GM19240 (cell line): ENCODE measurements around the gene ZNF541.
A peak's percentile ranks its signal among the peaks of the same experiment; 100 is the strongest.

Experiments used
- DNase-seq: peaks from one replicate; pipeline ENCODE4 v3.0.0; 2011; ENCODE audit warnings: low spot score; ENCODE audit not compliant: insufficient read length

The ZNF541 gene, protein sequence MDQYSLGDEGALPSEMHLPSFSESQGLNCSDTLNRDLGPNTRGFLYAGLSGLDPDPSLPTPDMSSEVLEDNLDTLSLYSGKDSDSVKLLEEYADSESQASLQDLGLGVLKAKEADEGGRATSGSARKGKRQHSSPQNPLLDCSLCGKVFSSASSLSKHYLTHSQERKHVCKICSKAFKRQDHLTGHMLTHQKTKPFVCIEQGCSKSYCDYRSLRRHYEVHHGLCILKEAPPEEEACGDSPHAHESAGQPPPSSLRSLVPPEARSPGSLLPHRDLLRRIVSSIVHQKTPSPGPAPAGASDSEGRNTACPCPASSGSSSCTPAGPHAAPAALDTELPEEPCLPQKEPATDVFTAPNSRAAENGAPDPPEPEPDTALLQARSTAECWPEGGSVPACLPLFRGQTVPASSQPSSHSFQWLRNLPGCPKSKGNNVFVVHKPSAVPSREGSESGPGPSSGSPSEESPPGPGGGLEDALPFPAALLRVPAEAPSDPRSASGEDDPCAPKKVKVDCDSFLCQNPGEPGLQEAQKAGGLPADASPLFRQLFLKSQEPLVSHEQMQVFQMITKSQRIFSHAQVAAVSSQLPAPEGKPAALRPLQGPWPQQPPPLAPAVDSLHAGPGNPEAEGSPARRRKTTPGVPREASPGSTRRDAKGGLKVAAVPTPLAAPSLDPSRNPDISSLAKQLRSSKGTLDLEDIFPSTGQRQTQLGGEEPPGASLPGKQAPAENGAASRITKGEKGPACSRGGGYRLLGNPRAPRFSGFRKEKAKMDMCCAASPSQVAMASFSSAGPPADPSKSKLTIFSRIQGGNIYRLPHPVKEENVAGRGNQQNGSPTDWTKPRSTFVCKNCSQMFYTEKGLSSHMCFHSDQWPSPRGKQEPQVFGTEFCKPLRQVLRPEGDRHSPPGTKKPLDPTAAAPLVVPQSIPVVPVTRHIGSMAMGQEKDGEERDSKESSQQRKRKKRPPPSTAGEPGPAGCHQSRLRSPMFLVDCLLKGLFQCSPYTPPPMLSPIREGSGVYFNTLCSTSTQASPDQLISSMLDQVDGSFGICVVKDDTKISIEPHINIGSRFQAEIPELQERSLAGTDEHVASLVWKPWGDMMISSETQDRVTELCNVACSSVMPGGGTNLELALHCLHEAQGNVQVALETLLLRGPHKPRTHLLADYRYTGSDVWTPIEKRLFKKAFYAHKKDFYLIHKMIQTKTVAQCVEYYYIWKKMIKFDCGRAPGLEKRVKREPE (N-terminal part only)

DNA sequence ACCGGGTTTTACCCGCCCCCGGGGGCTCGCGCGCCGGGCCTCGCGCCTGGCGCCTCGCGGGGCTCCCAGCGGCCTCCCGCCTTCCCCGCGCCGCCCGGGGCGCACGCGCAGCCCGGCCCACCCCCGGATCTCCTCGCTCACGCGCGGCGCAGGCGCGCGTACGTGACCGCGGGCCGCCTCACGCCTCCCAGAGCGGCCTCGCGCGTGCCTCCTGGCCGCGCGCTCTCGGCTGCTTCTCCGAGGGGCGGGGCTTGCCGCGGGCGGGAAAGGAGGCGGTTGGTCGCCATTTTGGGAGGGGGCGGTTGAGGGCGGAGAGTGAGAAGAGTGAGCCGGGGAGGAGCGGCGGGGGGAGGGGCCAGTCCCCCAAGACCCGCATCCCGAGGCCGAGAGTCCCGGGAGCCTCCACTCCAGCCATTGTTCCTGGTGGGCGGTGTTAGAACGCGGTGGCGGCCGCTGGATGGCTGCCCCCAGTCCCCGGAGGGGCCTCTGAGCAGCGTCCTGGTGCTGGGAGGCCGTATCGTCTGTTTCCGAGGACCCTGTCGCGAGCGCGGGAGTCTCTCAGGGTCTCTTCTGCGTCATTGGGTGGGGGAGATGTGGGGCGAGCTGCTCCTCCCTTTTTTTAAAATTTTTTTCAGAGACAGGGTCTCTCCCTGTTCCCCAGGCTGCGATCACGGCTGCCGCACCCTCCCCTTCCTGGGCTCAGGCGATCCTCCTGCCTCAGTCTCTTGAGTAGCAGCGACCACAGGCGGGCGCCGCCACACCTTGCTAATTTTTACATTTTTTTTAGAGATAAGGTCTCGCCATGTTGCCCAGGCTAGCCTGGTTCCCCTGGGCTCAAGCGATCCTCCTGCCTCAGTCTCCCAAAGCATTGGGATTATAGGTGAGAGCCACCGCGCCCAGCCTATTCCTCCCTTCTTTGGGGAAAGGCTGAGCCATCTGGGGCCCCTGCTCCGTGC, at the start of gene ZNF541:
Gene ZNF541 (minus strand): TSS at position 78 of the 956 bp plus-strand sequence. CDS start 17,292 bp downstream, outside the sequence.
- no peak for DNase-seq

DNA sequence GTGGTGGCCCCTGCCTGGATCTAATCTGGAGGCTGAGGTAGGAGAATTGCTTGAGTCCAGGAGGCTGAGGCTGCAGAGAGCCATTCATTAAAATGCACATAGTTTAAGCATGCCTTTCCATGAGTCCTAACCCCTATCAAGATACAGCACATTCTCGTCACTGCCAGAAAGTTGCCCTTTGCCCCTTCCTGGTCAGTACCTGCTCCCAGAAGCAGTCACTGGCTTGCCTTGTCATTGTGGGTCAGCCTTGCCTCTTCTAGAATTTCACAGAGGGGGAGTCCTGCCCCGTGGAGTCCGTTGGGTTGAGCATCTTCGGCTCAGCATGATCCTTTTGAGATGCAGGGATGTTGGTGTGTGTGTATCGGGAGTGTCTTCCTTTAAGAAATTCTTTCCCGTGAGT, 46.8 kb upstream of the ZNF541 start:
- DNase-seq: no peak

DNA sequence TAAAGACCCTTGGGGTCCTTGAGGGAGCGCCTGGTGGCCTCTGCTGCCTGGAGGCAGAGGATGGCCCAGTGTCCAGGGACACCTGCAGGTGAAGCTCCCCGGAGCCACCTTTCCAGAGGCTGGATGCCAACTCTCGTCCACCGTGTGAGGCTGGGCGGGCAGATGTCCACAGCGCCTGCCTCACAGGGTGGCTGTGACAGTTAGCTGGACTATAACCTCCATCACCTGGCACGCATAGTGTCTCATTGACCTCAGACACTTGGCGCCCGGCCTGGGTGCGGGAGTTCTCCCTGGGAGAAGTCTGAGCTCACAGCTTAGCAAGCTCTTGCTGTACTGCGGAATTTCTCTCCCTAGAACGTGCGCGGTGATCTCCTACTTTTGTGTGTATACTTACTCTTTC, 45.8 kb upstream of the ZNF541 start:
- no peak for DNase-seq

DNA sequence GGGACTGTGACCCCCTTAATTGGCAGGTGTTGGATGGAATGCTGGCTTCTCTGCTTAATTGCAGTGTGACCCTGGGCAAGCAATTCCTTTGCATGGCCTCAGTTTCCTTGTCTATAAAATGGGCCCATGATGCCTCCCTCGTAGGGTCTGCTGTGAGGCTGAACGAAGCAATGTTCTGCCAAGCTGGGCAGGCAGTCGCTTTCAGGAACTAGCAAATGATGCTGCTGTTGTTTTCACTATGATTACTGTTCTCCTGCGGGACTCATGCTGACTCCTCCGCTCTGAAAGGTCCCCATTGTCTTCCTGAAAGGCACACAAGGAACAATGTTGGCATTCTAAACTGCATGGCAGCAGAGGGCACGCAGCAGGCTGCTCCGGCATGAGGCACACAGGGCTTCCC, 42.8 kb upstream of the ZNF541 start:
- DNase-seq: no peak

DNA sequence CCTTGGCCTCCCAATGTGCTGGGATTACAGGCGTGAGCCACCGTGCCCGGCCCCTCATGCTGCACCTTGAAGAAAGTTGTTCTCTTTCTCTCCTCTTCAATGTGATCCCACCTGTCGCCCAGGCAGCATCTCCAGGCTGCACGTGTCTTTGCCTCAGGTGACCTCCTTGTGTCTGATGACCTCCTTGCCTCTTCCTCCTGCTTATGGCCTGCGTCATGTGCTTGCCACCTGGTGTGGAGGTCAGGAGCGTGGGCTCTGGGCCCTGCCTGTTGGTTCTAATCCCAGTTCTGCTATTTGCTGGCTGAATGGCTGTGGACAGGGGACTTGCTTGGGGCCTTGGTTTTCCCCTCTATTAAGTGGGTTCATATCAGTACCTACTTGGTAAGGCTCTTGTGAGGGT, 42.3 kb upstream of the ZNF541 start:
- DNase-seq: no peak

DNA sequence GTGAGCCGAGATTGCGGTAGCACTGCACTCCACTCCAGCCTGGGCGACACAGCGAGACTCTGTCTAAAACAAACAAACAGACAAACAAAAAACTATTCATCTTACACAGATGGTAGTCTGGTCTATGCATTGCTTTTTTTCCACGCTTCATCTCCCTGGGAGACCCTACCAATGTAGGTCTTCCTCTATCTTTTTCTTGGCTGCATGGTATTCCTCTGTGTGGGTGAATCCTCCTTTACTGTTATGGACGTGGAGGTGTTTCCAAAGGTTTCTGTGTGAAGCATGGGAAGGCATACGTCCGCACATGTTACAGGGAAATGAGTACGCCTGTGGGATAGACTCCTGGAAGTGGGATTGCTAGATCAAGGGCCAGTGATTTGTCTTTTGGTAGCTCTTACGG, 41.6 kb upstream of the ZNF541 start:
- DNase-seq: no peak

DNA sequence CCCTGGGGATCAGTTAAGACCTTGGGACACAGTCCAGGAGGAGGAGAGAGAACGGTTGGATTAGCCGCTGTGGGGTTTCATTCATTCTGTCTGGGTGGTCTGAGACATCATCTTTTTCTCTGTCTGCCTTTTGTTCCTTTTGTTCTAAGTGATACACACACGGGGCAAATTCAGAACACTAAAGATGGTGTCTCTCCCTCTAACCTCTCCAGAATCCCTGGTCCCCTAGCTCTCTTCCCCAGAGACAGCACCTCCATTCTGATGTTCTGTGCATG, 41.0 kb upstream of the ZNF541 start:
- no peak for DNase-seq

DNA sequence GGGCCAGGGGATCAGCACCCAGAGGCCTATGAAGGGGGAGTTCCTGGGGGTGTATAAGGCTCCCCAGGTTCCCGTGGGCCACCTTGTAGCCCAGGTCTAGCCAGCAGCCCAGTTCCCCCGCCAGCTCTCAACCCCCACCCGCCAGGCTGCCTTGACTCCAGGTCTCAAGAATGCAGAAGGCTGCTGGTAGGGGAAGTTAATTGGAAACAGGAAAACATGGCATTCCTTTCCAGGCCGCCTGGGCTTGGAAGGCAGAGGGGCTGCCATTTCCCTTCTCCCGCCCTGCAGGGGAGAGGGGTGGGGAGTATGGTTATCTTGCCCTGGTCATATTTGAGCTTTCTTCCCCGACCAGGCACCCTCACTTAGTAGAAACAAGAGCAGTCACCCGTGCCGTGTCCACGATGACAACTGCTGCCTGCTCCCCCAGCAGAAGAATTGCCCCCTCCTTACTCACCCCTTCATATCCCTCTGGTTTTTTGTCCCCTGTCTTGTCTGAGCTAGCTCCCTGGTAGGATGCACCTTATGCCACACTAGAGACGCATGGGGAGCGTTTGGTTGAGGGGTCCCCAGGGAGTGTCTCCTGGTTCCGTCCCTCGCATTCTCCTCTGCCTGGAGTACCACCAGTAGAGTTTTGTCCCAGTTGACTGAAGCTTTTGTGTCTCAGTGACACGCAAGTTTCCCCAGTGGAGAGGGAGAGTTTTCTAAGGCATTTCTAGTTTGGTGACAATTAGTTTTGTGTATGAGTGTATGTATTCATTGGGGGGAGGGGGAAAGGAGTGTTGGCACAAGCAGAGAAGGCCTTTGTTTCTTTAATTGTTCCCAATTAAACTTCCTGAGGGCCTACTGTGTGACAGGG, 40.4 kb upstream of the ZNF541 start:
- no peak for DNase-seq

DNA sequence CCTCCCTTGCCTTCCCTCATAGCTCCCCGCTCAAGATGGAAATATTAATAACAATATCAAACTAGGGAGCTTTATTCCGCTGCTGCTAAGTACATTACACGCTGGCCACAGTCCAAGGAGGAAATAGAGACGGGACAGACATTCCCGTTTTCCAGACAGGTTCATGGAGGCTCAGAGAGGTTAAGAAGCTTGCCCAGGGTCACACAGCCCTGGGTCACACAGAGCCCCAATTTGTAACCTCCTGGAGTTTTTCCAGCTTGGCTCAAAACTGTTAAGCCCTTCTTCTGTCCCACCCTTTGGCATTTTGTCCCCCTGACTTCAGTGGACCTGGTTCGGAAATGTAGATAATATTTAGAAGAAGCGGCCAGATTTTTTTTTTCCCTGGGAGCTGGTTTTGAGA, 38.0 kb upstream of the ZNF541 start:
- no peak for DNase-seq

DNA sequence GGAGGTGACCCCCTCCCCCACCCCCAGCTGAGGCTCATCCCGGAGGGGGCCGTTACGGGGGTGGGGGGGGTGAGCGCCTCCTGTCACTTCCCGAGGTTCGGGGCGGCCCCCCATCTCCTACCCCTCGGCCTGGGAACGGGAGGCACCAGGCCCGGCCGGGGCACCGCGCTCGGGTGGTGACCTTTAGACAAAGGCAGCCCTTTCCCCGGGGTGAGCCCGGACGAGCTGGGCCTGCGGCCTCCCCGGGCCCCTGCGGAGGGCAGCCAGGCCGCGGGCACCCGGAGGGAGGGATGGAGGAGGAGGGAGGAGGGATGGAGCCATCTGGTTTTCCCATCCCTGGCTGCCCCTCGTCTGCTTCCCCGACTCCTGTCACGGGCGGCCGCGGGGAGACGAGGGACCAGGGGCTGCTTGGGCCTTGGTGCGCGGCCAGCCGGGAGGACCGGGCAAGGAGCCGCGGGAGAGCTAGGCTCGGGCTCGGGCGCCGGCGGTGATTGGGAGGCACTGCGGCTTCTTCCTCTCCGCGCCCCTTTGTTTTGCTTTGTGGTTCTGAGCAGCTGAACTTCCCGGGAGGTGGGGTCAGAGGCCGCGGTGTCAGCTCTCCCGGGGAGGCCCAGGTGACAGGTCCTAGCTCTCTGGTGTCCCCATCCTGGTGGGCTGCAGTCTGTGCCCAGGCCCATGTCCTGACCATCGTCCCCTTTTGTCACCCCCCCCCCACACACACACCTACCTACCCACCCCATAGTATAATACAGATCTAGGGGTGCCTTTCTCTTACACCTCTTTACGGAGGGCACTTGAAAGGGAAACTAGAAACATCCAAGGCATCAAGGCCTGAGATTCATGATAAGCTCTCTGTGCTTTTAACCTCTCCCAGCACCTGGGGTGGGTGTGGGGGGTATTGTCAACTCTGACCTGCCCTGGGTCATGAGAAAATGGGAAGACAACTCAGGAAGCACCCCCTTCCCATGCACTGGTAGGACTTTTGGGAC, 37.3 kb upstream of the ZNF541 start:
- DNase-seq: no peak

DNA sequence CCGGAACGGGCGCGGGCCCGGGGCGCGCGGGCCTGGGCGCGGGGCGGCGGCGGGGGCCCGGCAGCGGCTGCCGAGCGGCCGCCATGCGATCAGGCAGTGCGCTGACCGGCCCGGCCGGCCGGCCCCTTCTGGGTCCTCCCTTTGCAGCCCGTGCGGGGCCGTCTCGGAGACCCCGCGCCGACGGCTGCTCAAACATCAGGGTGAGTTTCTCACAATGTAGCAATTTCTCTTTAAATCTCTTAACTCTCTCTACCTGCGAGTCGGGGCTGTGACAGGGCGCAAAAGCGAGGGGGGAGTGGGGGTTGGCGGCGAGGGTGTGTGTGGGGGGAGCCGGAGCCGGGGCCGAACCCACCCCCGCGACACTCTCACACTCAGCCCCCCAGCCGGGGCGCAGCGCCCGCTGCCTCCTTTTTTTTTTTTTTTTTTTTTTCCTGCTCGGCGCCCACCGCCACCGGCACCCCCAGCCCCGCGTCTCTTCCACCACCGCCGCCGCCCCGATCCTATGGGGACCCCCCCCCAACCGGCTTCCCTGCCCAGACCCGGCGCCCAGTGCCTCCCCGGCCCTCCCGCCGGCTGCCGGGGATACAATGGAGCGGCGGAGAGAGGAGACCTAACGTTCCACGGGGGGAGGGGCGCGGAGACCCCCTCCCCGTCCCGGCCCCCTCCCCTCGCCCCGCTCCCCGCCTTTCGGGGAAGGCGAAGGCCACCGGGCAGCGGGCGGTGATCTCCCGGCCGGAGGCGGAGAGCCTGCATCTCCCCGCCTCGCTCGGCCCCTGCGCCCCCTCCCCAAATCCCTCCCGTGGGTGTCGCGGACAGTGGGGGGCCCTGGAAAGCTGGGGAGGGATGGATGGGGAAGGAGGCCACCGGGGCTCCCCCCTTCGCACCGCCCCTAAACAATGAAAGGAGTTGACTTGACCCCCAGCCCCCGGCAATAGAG, 36.3 kb upstream of the ZNF541 start, which contains the start of gene BICRA:
Gene BICRA (plus strand): TSS at position 166 of the 937 bp plus-strand sequence. CDS start 64,441 bp downstream, outside the sequence.
- peak; percentile 66 for DNase-seq

DNA sequence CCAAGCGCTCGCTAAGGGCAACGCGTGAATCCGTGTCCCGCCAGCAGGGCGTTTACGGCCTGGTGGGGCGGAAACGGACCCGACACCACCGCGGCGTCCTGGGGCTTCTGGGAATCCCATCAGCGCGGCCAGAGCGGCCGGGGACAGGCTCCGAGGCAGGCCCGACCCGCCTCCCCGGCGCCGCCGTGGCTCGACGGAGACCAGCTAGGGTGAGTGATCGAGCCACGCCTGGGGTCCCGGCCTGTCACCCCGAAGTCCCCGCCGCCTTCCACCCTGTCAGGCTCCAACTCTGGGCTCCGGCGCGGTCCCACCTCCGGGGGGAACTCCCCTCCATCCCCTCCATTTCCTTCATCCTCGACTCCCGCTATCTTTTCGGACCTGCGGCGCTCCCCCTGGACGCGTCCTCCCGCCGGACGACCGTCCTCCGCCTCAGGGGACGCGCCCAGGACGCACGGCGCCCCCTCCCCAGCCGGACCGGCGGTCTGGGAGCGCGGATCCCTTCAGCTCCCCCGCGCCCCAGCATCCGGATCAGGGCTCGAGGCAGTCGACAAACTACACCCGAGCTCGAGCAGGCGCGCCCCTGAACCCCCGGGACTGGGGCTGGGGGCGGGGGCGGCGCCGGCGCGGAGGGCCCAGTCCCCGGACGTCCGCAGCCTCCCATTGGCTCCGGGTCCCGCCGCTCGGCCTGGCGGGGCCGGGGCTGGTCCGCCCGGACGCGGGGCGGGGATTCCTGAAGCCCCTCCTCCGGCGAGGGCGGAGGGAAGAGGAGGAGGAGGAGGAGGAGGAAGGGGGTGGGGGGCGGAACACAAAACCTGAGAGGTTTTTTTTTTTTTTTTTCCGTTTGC, 35.3 kb upstream of the ZNF541 start:
- DNase-seq: peak; percentile 88

DNA sequence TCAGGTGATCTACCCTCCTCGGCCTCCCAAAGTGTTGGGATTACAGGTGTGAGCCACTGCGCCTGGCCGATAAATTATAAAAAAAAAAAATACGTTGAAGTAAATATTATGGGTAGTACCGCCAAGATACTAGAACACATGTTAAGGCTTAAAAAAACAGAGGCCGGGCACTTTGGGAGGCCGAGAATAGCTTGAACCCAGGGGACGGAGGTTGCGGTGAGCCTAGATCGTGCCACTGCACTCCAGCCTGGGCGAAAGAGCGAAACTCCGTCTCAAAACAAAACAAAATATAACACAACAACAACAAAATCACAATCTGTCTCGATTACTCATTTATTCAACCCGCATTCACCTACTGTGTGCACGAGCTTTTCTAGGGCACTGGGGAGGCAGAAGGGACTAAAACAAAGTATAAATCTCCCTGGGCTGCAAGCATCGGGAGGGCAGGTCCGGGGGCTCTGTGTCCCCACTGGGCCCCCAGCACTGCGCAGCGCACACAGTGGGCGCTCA, 34.7 kb upstream of the ZNF541 start:
- DNase-seq: no peak

DNA sequence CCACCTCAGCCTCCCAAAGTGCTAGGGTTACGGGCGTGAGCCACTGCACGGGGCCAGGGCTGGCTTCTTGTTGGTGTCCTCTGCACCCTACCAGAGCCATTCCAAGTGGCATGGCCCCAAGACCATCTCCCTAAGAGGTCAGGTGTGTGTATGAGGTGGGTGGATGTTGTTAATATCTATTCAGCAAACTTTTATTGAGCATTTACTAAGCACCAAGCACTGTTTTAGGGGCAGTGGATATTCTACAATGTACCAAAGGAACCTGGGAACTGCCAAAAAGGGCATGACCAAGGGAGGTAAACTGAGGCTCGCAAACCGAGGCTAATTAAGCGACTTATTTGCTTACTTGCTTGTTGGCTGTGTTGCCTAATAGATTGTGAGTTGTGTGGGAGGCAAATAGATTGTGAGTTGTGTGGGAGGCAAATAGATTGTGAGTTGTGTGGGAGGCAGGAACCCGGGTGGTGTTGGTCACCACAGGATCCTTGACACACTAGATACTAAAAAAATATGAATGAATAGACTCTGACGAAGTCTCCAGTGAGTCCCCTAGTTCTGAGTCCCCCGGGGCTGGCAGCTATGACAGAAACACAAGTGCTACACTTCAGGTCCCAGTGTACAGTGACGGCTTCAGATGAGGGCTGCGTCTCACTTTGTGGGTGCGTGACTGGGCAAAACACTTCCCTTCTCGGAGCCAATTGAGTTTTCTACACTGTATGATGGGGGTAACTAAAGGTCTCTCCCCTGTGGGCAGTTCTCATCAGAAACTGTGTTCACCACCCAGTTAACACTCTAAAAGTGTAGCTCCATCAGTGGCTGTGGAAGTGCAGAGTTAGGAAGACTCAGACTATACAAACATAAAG, 31.0 kb upstream of the ZNF541 start:
- DNase-seq: no peak

DNA sequence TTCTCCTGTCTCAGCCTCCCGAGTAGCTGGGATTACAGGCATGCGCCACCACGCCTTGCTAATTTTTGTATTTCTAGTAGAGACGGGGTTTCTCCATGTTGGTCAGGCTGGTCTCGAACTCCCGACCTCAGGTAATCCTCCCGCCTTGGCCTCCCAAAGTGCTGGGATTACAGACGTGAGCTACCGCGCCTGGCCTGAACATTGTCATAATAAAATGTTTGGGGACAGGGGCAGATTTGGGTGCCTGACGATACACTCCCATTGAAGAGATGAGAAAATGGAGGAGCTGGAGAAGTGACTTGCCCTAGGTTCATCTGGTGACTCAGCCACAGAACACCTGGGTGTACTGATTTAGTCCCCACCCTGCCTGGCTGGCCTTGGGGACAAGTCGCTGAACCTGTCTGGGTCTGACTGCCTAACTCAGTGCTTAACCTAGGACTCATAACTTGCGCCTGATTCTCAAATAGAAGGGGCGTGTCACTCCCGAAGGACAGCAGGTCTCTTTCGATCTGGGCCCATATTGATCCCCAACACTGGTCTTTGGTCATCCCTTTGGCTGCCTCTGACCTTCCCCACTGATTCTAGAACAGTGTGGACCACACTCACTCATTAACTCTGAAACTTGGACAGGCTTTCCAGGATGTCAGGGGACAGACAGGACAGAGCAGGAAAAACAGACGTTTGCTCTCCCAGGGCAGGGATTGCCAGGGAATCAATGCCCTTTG, 28.4 kb upstream of the ZNF541 start:
- no peak for DNase-seq
